GM19372 (cell line): ENCODE measurements around the gene PCBP3.
"Not testable (repeated sequence)": the region's sequence is repeated elsewhere in the genome, so short reads cannot be mapped to it uniquely, and the experiment has no call there.

ENCODE experiments used
- ATAC-seq: cut with Tn5 transposase; IDR thresholded peaks from one replicate; pipeline ENCODE4 v1.9.1; 2021; ENCODE audit warnings: mild to moderate bottlenecking, low read depth, moderate library complexity; ENCODE audit not compliant: unreplicated experiment

PCBP3 gene

DNA sequence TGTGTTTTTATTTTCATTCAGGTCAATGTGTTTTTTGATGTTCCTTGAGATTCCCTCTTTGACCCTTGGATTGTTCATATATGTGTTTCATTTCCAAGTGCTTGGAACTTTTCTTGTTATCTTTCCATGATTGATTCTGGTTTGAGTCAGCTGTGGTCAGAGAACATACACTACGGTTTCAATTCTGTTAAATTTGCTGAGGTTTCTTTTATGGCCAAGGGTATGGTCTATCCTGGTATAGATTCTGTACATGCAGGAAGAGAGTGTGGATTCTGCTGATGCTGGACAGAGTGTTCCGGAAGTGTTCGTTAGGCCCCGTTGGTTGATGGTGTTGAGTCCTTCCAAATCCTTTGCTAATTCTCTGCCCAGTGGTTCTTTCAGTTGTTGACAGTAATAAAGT is 239.6 kb downstream of the PCBP3 start:
- ATAC-seq = no peak

DNA sequence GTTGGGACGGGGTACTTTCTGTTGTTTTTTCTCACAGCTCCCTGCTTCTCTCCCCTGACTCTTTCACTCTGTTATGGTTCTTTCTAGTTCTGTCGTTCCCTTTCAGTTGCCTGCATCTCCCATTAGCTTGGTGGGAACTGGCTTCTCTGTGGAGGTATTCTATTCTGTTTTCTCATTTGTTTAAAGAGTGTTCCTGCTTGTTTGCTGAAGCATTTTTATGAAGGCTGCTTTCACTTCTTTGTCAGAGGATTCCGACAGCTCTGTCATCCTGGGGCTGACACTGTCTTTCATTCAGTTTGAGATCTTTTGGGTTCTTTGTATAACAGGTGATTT is 242.0 kb downstream of the PCBP3 start:
- ATAC-seq = no peak

DNA sequence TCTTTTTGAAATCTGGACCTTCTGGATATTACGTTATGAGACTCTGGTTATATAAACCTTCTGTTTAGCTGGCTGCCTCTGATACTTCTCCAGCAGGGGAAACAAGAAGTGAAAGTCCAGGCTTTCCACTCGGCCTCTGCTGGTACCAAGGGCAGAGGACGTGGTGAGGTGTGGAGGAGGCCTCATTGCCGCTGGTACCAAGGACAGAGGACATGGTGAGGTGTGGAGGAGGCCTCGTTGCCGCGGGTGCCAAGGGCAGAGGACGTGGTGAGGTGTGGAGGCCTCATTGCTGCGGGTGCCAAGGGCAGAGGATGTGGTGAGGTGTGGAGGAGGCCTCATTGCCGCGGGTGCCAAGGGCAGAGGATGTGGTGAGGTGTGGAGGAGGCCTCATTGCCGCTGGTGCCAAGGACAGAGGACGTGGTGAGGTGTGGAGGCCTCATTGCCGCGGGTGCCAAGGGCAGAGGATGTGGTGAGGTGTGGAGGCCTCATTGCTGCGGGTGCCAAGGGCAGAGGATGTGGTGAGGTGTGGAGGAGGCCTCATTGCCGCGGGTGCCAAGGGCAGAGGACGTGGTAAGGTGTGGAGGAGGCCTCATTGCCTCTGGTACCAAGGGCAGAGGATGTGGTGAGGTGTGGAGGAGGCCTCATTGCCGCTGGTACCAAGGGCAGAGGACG is 242.5 kb downstream of the PCBP3 start:
- ATAC-seq = not testable (repeated sequence)

DNA sequence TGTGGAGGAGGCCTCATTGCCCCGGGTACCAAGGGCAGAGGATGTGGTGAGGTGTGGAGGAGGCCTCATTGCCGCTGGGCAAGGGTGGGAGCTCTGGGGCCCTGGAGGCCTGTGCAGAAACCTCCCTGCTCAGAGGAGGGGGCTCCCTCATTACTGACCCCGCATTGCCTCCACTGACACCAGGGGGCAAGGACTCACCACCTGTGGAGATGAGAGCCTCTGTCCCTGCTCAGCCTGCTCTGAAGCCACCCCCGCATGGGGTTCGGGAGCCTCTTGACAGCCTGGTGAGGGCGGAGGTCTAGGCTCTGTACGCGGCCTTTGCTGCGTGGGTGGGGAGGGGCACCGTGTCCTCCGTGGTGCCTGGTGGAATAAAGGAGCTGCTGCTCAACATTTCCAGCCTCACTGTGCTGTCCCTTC is 243.1 kb downstream of the PCBP3 start:
- no peak for ATAC-seq

DNA sequence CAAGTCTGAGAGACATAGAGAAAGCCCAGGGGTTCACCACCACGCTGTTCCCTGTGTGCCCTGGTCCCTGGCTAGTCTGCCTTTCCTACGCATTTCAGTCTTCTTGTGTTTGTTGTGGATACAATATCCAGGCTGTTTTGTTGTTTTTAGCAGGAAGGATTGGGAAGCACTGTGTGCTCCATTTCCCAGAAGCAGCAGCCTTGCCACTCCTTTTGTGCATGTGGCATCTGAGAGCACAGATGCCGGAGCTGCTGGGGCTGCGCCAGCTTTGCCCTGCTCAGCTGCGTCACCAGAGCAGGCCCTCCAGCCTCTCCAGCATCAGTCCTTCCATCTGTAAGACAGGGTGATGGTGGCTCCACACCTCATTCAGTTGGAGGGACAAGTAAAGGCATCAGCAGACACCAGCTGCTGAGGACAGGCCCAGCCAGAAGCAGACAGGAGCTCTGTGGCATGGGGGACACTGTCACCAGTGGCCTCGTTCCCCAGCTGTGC is 243.6 kb downstream of the PCBP3 start:
- no peak for ATAC-seq

DNA sequence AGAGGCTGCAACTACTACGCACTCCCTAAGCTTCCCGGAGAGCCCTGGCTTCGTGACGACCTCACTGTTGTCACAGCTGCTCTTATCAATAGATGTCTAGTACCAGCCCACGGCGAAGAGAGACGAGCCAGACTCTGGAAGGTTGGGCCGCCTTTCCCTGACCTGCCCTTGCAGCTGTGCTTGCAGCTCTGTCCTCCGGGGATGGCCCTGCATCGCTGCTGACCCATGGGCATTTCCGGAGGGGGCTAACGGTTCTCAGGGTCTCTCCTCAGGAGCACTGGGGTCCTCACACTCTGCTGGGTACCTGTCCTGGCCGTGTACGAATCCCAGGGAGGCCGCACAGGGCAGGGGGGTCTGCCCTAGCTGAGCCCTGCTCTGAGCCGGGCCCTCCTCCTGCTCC is 244.3 kb downstream of the PCBP3 start:
- no peak for ATAC-seq

DNA sequence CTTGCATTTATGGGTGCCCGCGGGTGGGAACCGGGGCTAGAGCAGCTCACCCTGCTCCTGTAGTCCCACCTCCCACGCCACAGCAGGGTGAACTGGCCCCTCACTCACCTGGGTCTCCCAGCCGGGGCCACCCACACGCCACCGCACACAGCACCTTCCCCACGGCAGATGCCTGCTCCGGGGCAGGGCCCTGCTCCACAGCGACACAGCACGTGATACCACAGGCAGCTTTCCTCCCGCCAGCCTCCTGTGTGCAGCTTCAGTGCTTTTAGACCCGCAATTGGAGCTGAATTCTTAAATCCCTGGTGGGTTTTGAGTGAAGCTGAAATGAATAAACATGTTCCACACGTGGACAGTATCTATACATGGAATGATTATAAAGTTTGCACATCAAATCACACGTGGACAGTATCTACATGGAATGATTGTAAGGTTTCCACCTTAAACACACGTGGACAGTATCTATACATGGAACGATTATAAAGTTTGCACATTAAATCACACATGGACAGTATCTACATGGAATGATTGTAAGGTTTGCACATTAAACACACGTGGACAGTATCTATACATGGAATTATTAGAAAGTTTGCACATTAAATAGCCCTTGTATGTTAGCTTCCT is 245.0 kb downstream of the PCBP3 start:
- ATAC-seq = no peak

DNA sequence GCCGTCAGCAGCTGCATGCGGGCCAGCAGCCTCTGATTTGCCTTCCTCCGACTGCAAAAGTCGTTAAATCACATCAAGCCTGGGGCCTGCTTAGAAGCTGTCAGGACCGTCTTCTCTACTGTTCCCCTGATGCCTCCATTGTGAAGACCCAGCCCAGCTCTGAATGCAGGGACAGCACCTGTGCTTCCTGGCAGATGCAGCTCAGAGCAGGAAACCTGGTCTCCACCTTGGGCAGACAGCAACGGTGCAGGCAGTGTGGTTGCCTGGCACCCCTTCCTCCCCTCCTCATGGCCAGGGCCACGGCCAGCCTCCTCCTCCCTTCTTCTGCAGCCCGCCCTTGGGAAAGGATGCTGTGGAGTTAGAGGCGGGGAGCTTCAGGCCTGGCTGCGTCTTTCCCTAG is 245.7 kb downstream of the PCBP3 start:
- ATAC-seq = no peak

DNA sequence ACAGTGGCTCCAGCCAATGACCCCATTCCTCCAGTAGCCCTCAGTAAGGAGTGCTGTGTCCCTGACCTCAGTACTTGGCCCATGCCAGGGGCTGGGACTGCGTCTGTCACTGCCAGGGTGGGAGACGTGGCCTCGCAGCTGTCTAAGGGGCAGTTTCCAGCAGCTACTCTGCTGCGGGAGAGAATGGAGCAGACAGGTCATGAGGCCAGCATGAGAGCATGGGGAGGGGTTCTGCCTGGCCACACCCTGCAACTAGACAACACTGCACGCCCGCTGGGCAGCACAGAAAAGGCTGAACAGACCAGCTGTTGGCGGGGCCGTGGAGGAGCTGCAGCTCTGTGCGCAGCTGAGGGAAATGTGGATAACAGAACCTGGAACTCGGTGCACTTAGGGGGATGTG is 246.4 kb downstream of the PCBP3 start:
- ATAC-seq = no peak

DNA sequence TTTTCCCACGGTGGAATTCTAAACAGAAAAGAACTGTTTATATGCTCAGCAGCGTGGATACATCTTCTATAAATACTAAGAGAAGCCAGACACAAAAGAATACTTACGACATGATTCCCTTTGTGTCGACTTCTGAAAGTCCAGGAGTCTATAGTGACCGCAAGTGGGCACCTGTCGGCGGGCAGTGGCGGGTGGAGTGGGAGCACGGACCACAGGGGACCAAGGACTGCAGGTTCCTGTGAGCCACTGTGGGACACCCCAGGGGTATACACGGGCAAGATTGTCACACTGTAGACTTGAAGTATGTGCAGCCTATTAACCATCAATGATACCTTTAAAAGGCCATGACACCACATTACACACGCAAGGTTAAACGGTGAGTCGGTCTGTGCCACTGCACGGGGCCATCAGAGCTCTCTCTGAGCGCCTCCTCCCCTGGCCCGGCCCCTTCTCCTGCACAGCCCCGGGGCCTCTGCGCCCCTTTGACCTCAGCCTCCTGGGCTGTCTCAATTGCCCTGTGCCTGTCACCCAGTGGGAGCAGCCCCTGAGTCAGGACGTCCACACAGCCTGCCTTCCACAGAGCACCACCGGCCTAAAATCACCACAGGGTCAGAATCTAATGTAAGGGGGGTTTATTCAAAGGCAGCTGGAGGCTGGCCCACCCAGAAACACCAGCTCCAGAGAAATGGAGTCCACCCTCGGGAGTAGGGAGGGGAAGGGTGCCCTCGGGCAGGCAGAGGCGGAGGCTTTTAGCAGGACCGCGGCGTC is 248.0 kb downstream of the PCBP3 start:
- ATAC-seq = no peak

DNA sequence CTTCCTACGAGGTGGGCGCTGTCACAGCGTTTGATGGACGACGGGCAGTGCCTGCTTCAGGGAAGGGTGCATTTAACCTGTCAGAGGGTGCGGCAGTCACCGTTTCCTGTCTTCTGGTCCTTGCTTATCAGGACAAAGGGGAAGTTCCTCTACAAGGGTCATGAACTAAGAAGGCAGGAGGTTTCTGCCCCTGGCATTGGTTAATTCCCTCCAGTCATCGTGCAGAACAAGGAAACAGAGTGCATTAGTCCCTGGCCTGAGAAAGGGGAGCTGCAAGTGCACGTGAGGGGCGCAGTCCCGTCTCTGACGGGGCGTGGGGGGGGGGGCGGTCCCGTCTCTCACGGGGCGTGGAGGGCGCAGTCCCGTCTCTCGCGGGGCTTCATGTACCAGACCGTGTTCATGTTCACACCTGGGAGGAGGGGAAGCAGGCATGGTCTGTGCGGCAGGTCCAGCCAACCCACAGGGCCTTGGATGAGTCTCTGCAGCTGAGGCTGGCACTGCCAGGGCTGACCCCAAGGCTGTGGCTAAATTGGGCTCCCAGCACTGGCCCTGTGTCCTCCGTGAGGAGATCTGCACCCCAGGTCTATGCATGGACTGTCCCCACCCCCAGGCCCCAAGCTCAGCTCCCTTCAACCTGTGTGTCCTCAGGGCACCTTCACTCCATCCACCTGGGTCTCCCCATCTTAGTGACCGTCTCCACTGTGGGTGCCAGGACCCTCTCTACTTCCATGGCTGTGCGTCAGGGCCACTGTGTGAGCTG is 248.8 kb downstream of the PCBP3 start:
- ATAC-seq = no peak

DNA sequence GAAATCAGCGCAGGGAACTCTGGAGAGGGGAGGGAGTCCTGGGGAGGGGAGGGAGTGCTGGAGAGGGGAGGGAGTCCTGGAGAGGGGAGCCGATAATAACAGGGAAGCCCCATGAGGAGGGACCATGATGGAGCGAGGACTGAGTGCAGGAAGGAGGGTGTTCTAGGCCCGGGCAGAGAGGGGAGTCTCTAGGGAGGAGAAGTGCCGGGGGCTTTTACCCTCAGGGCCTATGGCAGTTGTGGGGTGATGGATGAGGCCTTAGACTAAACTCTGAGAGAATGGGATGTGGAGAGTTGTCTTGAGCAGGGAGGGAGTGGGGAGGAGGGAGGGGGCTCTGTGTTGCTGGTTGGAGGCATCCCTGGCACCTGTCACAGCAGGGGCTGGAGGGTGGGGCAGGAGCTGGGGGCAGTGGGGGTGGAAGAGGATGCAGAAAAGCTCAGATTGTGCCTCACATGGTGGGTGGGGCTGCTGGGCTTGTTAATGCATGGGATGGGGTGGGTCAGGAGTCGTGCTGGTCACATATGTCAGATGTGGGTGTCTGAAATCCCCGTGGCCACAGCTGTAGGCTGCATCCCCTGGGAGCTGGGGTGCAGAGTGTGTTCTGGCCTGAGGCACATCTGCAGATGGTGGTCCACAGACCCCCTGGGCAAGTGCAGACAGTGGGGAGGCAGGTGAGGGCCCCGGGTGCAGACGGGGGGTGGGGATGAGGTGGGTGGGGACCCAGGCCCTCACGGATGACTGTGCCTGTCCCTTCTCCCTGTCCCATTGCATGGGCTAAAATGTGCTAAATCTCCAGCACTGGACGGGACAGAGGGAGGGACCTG is 249.6 kb downstream of the PCBP3 start:
- no peak for ATAC-seq

DNA sequence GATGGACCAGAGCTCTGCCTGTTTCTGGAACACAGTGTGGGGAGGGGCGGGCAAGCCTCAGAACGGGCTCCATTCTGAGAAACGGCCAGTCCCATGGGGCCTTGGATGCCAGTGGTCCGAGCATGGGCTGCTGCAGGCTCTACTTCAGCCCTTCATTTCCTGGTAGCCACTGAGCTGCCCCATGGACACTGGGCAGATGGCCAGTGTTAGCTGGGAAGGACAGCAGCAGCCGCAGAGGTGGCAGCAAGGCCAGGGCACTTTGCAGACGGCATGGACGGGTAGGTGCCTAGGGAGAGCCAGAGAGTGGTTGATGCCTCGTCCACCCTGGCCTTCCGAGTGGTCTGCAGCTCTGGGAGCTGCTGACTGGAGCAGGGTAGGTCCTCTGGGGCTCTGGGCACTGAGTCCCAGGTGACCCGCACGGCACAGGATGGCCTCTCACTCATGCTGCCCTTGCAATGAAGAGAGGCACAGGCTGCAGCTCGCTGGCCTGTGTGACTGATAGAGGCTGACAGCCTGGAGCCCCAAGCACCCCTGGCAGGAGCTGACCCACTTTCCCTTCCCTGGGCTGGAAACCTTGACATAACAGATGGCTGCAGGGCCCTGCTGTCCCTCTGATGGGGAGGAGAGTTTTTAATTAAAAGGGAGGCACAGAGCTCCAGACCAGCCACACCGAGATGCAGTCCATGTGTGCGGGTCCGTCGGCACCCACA is 250.4 kb downstream of the PCBP3 start:
- no peak for ATAC-seq

DNA sequence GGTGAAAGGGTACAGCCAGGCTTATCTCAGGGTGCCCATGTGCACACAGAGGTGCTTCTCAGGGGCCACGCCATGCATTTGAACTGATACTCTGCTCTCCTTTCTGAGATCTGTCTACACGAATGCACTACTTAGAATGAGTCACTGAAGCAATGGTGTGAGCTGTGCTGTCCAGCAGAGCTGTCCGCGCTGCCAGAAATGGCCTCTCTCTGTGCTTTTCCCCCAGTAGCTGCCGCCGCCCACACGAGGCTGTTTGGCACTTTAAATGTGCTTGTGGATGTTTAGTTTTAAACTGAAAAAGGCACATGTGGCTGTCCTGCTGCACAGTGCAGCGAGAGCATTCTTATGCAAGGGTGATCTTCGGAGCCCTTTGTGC is 250.9 kb downstream of the PCBP3 start:
- ATAC-seq = no peak

DNA sequence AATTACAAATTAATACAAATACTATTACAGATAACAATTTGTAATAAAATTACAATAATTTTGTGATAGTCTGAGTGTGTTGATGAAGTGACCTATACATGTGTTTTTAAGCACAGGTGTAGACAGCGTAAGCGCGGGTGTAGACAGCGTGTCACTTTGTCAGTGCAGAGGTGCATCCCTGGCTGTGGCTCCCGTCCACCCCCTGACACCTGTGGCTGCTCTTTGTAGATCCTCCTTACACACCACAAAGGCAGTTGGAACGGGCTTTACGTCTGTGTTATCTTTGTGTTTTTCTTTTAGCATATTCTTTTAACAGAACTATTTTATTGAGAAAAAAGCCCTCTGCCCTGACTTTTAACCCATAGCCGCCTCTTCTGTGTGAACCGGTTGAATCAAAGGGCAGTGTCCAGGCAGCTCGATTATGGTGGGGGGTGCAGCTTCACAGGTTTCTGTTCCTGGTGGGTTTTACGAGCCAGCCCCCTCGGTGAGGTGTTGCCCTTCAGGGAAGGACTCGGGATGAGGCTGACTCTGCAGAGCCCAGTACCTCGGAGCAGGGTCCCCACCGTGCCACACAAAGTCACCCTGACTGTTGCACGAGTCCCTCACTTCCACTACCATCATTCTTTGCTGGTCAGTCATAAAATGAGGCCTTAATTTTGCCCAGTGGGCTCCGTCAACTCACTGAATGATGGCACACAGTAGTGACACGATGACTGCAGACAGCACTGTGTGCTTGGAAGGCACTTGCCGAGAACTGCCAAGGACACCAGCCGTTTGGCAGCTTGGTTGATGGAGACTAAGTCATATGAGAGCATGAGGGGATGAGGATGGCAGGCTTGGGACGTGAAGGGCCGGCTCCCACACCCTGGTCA is 251.6 kb downstream of the PCBP3 start:
- no peak for ATAC-seq

DNA sequence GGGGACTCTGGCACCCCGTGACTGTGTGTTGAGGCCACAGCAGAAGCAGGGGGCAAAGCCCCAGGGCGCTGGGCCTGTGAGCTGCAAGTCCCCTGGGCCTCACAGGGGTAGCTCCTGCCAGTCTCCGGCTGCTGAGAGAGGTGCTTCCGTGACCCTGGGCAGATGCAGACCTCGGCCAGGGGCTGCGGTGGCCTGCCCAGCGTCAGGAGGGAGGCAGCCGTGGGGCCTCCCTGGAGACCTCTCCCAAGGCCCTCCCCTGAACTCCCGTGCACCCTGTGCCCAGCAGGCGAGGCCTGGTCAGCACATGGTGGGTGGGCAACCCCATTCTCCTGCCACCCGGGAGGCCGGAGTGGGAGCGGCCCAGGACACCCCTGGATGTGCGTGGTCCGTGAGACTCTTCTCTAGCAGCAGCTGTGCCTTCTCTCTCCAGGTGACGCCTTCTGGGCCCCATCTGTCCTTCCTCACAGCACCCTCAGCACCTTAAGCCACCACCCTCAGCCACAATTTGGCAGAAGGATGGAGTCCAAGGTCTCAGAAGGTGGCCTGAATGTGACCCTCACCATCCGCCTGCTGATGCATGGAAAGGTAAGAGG is 252.3 kb downstream of the PCBP3 start:
- no peak for ATAC-seq

DNA sequence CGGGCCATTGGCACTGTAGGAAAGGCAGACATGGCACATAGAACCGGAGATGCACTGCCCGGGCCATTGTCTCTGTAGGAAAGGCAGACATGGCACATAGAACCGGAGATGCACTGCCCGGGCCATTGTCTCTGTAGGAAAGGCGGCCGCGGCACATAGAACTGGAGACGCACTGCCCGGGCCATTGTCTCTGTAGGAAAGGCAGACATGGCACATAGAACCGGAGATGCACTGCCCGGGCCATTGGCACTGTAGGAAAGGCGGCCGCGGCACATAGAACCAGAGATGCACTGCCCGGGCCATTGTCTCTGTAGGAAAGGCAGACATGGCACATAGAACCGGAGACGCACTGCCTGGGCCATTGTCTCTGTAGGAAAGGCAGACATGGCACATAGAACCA is 252.9 kb downstream of the PCBP3 start:
- ATAC-seq = not testable (repeated sequence)
